HFFc6 (cell line): ENCODE measurements around the gene SMIM36. TPM values are rescaled to one million over a fixed set of nuclear protein-coding genes. Genes with fewer than 3 reads are reported as not detected.

Source experiments
- DNase-seq: peaks from one replicate; pipeline ENCODE4 v3.0.0-alpha.2; 2018
- H3K27ac Mint-ChIP-seq: 2 replicates; pipeline ENCODE4 v1.8.0; 2020; ENCODE audit warnings: mild to moderate bottlenecking, mixed read lengths
- H3K27me3 Mint-ChIP-seq: 2 replicates; pipeline ENCODE4 v1.8.0; 2021; ENCODE audit warnings: mild to moderate bottlenecking, moderate library complexity, mixed read lengths; ENCODE audit not compliant: insufficient read depth
- H3K36me3 Mint-ChIP-seq: 2 replicates; pipeline ENCODE4 v1.8.0; 2021; ENCODE audit warnings: low read depth, mixed read lengths
- H3K4me1 Mint-ChIP-seq: 2 replicates; pipeline ENCODE4 v1.8.0; 2020; ENCODE audit warnings: low read depth, mixed read lengths
- H3K4me3 Mint-ChIP-seq: 2 replicates; pipeline ENCODE4 v1.8.0; 2020; ENCODE audit warnings: mild to moderate bottlenecking, moderate library complexity, mixed read lengths
- H3K9me3 Mint-ChIP-seq: 2 replicates; pipeline ENCODE4 v1.8.0; 2020; ENCODE audit warnings: mild to moderate bottlenecking, mixed read lengths
- total RNA-seq, 6 experiments: library from RNA; stranded (reverse); fragmentation: NEBNext Ultra II Directional; extraction: Animal tissue kit (Norgen Biotek cat#: 25700); gene quantifications; 2 replicates in 1 of 6; 3 replicates in 5 of 6; pipeline ENCODE4 v1.2.3, GENCODE V29; 2021
- TF ChIP-seq, protein P1 (sequence below): fragments of 200-600 bp; sonication (generic); IDR thresholded peaks from 2 replicates; pipeline ENCODE4 v1.5.0; 2021; ENCODE audit warnings: antibody characterized with exemption, mild to moderate bottlenecking

Gene SMIM36
- total RNA-seq, 6 experiments from 2014 or later = not detected

- Mint-ChIP-seq H3K36me3 (no peaks in the 10 kb centered on the region), H3K4me3 (no peak overlapping the region), H3K27me3 (peaks cover 10% of the 10 kb centered on the region), H3K4me1 (peaks cover 50% of the 10 kb centered on the region), H3K27ac (no peak overlapping the region), H3K9me3 (peaks cover 3% of the 10 kb centered on the region; the same call in 1 of the 2 replicates)
- TF ChIP-seq, protein P1, sequence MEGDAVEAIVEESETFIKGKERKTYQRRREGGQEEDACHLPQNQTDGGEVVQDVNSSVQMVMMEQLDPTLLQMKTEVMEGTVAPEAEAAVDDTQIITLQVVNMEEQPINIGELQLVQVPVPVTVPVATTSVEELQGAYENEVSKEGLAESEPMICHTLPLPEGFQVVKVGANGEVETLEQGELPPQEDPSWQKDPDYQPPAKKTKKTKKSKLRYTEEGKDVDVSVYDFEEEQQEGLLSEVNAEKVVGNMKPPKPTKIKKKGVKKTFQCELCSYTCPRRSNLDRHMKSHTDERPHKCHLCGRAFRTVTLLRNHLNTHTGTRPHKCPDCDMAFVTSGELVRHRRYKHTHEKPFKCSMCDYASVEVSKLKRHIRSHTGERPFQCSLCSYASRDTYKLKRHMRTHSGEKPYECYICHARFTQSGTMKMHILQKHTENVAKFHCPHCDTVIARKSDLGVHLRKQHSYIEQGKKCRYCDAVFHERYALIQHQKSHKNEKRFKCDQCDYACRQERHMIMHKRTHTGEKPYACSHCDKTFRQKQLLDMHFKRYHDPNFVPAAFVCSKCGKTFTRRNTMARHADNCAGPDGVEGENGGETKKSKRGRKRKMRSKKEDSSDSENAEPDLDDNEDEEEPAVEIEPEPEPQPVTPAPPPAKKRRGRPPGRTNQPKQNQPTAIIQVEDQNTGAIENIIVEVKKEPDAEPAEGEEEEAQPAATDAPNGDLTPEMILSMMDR = no peak
- no peak for DNase-seq
These were observed 74.8 kb downstream of the SMIM36 start for GRCh38 chr17:55436224-55437158.

GRCh38 chr17:55435408-55435807 is 75.8 kb downstream of the SMIM36 start:
- DNase-seq = no peak
- no peak overlapping the region for H3K27ac Mint-ChIP-seq
- H3K36me3 Mint-ChIP-seq = no peaks in the 10 kb centered on the region
- H3K9me3 Mint-ChIP-seq = peaks cover 3% of the 10 kb centered on the region; the same call in 1 of the 2 replicates
- H3K4me1 Mint-ChIP-seq = peaks cover 58% of the 10 kb centered on the region
- no peak overlapping the region for H3K4me3 Mint-ChIP-seq
- H3K27me3 Mint-ChIP-seq = peaks cover 8% of the 10 kb centered on the region
- TF ChIP-seq, protein P1 = no peak

DNA sequence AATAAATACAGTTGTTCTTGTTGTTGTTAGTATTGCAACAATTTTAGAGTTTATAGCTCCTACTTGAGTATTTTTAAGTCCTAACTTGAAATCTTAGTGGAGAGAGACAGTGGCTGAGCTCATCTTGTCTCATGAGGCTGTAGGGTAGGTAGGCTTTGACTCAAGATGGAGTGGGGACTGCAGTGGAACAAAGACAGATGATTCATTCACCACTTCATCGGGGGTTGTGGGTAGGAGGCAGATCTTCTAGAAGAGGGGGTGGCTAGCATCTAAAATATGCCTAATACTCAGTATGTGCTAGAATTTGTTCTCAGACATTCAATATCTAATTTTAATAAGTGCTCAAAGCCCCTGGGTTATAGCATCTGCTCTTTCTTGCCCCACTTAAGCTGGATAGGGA is 76.5 kb downstream of the SMIM36 start:
- Mint-ChIP-seq H3K4me3 (no peak overlapping the region), H3K27ac (no peak overlapping the region), H3K27me3 (peaks cover 8% of the 10 kb centered on the region), H3K4me1 (peaks cover 58% of the 10 kb centered on the region), H3K9me3 (peaks cover 3% of the 10 kb centered on the region; the same call in 1 of the 2 replicates), H3K36me3 (no peaks in the 10 kb centered on the region)
- TF ChIP-seq, protein P1 = no peak
- no peak for DNase-seq

DNA sequence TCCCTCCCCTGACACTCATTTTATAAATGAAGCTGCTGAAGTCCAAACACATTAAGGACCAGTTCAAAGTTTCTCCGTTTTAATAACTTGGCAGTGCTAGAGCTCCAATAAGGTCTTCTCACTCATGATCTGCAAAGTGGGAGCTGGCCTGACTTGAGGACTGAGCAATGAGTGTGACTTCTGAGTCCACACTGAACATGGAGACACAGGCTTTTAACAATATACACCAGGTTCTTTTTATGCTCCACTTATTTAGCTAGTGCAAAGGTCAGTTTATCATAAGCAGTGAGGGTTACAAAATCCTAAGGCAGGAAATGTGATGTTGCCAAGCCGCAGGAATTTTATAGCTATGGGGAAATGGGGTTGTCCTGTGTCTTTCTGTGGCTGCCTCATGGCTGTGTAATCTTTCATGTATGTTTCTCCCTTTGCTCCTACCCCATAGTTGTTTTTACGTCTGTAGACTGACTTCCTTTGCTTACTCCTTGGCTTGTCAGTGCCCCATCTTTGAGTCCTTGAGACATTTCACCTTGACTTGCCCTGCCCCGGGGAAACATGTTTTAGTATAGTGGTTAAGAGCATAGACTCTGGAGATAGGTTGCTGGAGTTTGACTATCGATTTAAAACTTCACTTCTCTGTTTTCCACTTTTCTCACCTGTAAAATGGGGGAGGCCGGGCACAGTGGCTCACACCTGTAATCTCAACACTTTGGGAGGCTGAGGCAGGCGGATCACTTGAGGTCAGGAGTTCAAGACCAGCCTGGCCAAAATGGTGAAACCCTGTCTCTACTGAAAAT is 77.4 kb downstream of the SMIM36 start:
- Mint-ChIP-seq H3K27ac (peak overlapping the region; percentile 81), H3K27me3 (peaks cover 3% of the 10 kb centered on the region; the same call in 1 of the 2 replicates), H3K4me1 (peaks cover 52% of the 10 kb centered on the region), H3K4me3 (peak overlapping the region; percentile 50), H3K36me3 (no peaks in the 10 kb centered on the region), H3K9me3 (peaks cover 3% of the 10 kb centered on the region; the same call in 1 of the 2 replicates)
- DNase-seq = peak; percentile 88
- TF ChIP-seq, protein P1 = no peak

DNA sequence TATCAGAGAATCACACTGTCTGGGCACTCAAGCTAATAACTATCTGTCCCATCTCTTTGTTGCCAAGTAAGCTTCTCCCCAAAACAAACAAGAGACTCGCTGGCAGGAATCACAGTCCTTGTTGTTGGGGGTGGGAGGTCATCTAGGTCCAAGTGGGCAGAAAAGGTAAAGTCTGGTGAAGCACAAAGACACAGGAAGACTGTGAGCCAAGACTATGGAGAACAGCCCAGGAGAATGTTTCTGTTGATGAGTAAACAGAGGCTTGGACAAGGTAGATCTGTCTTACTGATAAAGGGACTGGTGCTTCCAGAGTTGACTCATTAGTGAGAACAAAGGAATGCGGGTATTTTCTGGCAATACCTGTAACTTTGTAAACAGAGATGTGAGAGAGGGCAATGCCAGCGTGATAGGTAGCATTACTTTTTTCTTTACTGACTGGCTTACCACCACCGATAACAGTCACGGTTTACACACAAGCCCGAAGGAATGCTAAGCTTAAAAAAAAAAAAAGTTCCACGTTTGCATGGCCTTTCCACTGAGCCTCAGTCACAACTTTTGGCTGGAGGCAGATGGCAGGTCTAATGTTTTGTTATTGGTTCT is 78.1 kb downstream of the SMIM36 start:
- Mint-ChIP-seq H3K9me3 (peaks cover 3% of the 10 kb centered on the region; the same call in 1 of the 2 replicates), H3K4me1 (peaks cover 51% of the 10 kb centered on the region), H3K36me3 (no peaks in the 10 kb centered on the region), H3K4me3 (peak overlapping the region; percentile 50; the same call in 1 of the 2 replicates), H3K27me3 (peaks cover 6% of the 10 kb centered on the region; the same call in 1 of the 2 replicates), H3K27ac (peak overlapping the region; percentile 81)
- no peak for DNase-seq
- TF ChIP-seq, protein P1 = no peak
